ENCODE results near the gene MCL1. TPM values are rescaled to one million over a fixed set of nuclear protein-coding genes. Genes with fewer than 3 reads are reported as not detected.

The MCL1 gene
- polyA plus RNA-seq, 1 donor (not counting 4 experiments of a cell fraction or from before 2014, with no cell fraction given), result 237 TPM

DNA sequence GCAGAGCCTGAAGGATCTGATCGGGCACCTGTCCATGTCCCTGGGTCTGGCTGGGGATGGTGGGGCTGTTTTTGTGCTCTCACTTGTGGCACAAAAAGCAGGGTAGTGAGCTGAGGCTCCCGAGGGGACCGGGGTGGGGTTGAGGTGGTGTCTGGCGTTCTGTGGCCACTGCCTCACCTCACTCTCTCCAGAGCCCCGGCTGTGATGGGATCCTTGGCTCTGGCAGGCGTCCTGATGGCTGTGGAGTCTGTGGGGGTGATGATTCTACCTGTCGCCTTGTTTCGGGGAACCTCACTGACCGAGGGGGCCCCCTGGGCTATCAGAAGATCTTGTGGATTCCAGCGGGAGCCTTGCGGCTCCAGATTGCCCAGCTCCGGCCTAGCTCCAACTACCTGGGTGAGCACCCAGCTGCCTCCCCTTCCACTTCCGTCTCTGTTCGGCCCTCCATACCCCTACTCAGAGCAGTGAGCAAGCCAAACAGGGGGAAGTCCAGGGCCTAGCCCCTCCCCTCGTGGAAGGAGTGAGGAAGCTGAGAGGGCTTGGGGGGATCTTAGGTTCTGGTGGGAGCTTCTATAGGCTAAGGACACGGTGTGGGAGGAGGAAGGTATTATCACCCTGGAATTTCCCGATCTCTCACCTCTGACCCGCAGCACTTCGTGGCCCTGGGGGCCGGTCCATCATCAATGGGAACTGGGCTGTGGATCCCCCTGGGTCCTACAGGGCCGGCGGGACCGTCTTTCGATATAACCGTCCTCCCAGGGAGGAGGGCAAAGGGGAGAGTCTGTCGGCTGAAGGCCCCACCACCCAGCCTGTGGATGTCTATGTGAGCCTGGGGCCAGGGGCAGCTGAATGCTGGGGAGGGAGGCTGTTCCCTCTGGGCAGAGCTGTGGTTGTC is 23.2 kb downstream of the MCL1 start:
- Histone ChIP-seq H2AFZ (ENCODE audit: control insufficient read depth, low read length) (no peak overlapping the region), H3K9me1 (ENCODE audit: control insufficient read depth, extremely low read depth, insufficient read depth, low read length) (peaks cover 3% of the 10 kb centered on the region), H3K9me3 (ENCODE audit: control insufficient read depth, low read depth, low read length) (no peaks in the 10 kb centered on the region), H3K36me3 (ENCODE audit: control insufficient read depth in 2 of 2, extremely low read depth in 1 of 2, insufficient read depth in 2 of 2, low read length in 2 of 2) (peaks cover 0 to 4% of the 10 kb centered on the region in 2 experiments), H3K4me3 (ENCODE audit: control insufficient read depth in 2 of 3, extremely low read depth in 1 of 3, insufficient read depth in 2 of 3, low read depth in 1 of 3, low read length in 3 of 3) (no peak overlapping the region), H3K79me2 (ENCODE audit: control insufficient read depth, insufficient read depth, low read length) (no peaks in the 10 kb centered on the region), H3K27me3 (ENCODE audit: control insufficient read depth, extremely low read depth, insufficient read depth, low read length) (no peaks in the 10 kb centered on the region), H3K27ac (ENCODE audit: control insufficient read depth, insufficient read depth, low read length) (no peak overlapping the region), H3K4me1 (ENCODE audit: control insufficient read depth, extremely low read depth, insufficient read depth, low read length) (peaks cover 20% of the 10 kb centered on the region), H3K4me2 (ENCODE audit: control insufficient read depth, extremely low read depth, insufficient read depth, low read depth, low read length) (no peak overlapping the region), H4K20me1 (ENCODE audit: control insufficient read depth, extremely low read depth, insufficient read depth, low read length) (no peaks in the 10 kb centered on the region), H3K9ac (ENCODE audit: control insufficient read depth, extremely low read depth, insufficient read depth, low read length) (no peak overlapping the region)
- DNase-seq (ENCODE audit: low read depth, low spot score), result no peak
- dilution Hi-C loops (cut with MboI; ENCODE audit: extremely low pct_ligation_motif_present, low sequenced_read_pairs), result no loop called here
- no peak for FAIRE-seq
- TF ChIP-seq, protein P1, sequence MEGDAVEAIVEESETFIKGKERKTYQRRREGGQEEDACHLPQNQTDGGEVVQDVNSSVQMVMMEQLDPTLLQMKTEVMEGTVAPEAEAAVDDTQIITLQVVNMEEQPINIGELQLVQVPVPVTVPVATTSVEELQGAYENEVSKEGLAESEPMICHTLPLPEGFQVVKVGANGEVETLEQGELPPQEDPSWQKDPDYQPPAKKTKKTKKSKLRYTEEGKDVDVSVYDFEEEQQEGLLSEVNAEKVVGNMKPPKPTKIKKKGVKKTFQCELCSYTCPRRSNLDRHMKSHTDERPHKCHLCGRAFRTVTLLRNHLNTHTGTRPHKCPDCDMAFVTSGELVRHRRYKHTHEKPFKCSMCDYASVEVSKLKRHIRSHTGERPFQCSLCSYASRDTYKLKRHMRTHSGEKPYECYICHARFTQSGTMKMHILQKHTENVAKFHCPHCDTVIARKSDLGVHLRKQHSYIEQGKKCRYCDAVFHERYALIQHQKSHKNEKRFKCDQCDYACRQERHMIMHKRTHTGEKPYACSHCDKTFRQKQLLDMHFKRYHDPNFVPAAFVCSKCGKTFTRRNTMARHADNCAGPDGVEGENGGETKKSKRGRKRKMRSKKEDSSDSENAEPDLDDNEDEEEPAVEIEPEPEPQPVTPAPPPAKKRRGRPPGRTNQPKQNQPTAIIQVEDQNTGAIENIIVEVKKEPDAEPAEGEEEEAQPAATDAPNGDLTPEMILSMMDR (optimal IDR thresholded peaks at IDR 0.05 in 1 of 3, IDR thresholded peaks at IDR 0.05 in 1 of 3, conservative IDR thresholded peaks at IDR 0.05 in 1 of 3; ENCODE audit: extremely low read depth in 1 of 3, insufficient read depth in 2 of 3, low read length in 3 of 3), result no peak
- TF ChIP-seq EZH2 (IDR thresholded peaks at IDR 0.05; ENCODE audit: low read length), result no peak

DNA sequence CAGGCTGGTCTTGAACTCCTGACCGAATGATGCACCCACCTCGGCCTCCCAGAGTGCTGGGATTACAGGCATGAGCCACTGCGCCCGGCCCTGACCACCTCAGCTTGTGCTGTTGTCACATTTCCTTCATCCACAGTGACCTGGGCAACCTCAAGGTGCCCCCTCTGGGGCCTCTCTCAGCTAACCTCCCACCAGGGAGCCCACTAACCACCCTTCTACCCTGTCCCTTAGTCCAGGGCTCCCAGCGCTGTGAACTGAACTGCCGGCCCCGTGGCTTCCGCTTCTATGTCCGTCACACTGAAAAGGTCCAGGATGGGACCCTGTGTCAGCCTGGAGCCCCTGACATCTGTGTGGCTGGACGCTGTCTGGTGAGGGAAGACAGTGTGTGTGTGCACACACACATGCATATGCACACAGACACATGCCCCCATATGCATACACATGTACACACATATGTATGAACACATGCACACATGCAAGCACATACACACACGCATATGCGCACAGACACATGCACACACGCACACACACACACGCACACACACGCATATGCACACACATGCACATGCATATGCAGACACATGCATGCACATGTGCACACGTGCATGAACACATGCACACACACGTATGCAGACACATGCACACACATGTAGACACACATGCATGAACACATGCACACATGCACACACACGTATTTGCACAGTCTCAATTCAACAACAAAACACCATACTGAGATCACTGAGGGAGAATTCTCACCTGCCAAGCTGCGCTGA is 24.0 kb downstream of the MCL1 start:
- FAIRE-seq (no peak), DNase-seq (ENCODE audit: low read depth, low spot score) (no peak)
- Histone ChIP-seq H3K79me2 (ENCODE audit: control insufficient read depth, insufficient read depth, low read length) (no peaks in the 10 kb centered on the region), H4K20me1 (ENCODE audit: control insufficient read depth, extremely low read depth, insufficient read depth, low read length) (no peaks in the 10 kb centered on the region), H3K9me1 (ENCODE audit: control insufficient read depth, extremely low read depth, insufficient read depth, low read length) (peaks cover 3% of the 10 kb centered on the region), H3K9ac (ENCODE audit: control insufficient read depth, extremely low read depth, insufficient read depth, low read length) (no peak overlapping the region), H3K27ac (ENCODE audit: control insufficient read depth, insufficient read depth, low read length) (no peak overlapping the region), H3K36me3 (ENCODE audit: control insufficient read depth in 2 of 2, extremely low read depth in 1 of 2, insufficient read depth in 2 of 2, low read length in 2 of 2) (peaks cover 0 to 4% of the 10 kb centered on the region in 2 experiments), H3K9me3 (ENCODE audit: control insufficient read depth, low read depth, low read length) (no peaks in the 10 kb centered on the region), H2AFZ (ENCODE audit: control insufficient read depth, low read length) (no peak overlapping the region), H3K4me2 (ENCODE audit: control insufficient read depth, extremely low read depth, insufficient read depth, low read depth, low read length) (no peak overlapping the region), H3K4me3 (ENCODE audit: control insufficient read depth in 2 of 3, extremely low read depth in 1 of 3, insufficient read depth in 2 of 3, low read depth in 1 of 3, low read length in 3 of 3) (no peak overlapping the region), H3K27me3 (ENCODE audit: control insufficient read depth, extremely low read depth, insufficient read depth, low read length) (no peaks in the 10 kb centered on the region), H3K4me1 (ENCODE audit: control insufficient read depth, extremely low read depth, insufficient read depth, low read length) (peaks cover 15% of the 10 kb centered on the region)
- dilution Hi-C loops (cut with MboI; ENCODE audit: extremely low pct_ligation_motif_present, low sequenced_read_pairs), result no loop called here
- TF ChIP-seq EZH2 (IDR thresholded peaks at IDR 0.05; ENCODE audit: low read length), result no peak
- TF ChIP-seq, protein P1 (optimal IDR thresholded peaks at IDR 0.05 in 1 of 3, IDR thresholded peaks at IDR 0.05 in 1 of 3, conservative IDR thresholded peaks at IDR 0.05 in 1 of 3; ENCODE audit: extremely low read depth in 1 of 3, insufficient read depth in 2 of 3, low read length in 3 of 3), result no peak
